SK-N-MC (cell line): ENCODE data around the gene TIMP3.

ENCODE experiments used
- DNase-seq: peaks from one replicate; pipeline ENCODE4 v3.0.0-alpha.2; 2011; ENCODE audit warnings: low read depth, low spot score
- H3K27ac ChIP-seq: fragments of 200-600 bp; sonication (generic); 2 replicates; pipeline ENCODE4 v1.5.1; 2016; ENCODE audit warnings: mixed run types
- H3K36me3 ChIP-seq: fragments of 200-600 bp; sonication (generic); 2 replicates; pipeline ENCODE4 v1.6.1; 2017; ENCODE audit warnings: antibody characterized with exemption, low read length, mixed read lengths; ENCODE audit not compliant: insufficient read depth
- H3K4me3 ChIP-seq: fragments of 200-600 bp; sonication (generic); 2 replicates; pipeline ENCODE4 v1.5.1; 2016
- H3K9ac ChIP-seq: fragments of 200-600 bp; sonication (generic); 2 replicates; pipeline ENCODE4 v1.8.0; 2017; ENCODE audit warnings: mixed run types, mixed read lengths; ENCODE audit not compliant: insufficient read length
- H3K9me3 ChIP-seq: fragments of 200-600 bp; sonication (generic); 2 replicates; pipeline ENCODE4 v1.6.1; 2017; ENCODE audit warnings: low read depth, mild to moderate bottlenecking, antibody characterized with exemption, low read length, moderate library complexity, mixed read lengths
- EZH2 ChIP-seq: fragments of 200-600 bp; sonication (generic); IDR thresholded peaks from one replicate; pipeline ENCODE4 v1.6.1; 2017; ENCODE audit warnings: antibody characterized with exemption
- FOXP2 ChIP-seq: optimal IDR thresholded peaks from 2 replicates; pipeline ENCODE3; 2011; ENCODE audit warnings: mild to moderate bottlenecking, moderate library complexity; ENCODE audit not compliant: insufficient read depth; ENCODE audit errors: extremely low read length, control extremely low read depth
- POLR2AphosphoS5 ChIP-seq: IDR thresholded peaks from 2 replicates; pipeline ENCODE4 v1.6.1; 2012; ENCODE audit warnings: mild to moderate bottlenecking, low read depth, low read length, borderline replicate concordance

TIMP3 gene

DNA sequence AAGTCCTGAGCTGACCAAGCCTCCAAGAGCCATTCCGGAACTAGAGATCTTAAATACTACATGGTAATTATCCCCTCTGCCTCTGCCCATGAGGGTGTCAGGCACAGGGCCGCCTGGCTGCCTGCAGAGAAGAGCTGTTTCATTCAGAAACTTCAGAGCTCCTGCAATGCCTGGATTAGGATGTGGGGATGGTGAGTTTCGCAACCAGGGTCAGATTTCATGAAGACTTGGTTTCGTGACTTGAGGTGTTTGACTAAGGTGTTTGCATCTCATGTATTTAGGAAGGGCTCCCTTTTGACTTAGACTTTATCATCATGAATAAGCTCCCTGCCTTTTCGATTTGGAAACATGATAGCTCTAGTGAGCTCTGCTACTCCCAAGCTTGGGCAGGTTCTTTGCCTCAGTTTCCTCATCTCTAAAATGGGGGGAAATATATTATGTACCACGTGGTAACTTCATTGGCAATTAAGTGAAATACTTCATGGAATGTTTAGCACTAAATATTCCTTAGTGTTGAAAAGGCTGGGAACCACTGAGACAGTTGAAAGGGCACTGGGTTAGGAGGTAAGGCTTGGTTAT lies 9.1 kb downstream of the TIMP3 start:
- TF ChIP-seq EZH2 (no peak), POLR2AphosphoS5 (no peak), FOXP2 (no peak)
- H3K9ac ChIP-seq = no peak overlapping the region
- no peak overlapping the region for H3K27ac ChIP-seq
- DNase-seq = no peak
- H3K4me3 ChIP-seq = no peak overlapping the region
- H3K9me3 ChIP-seq = no peaks in the 10 kb centered on the region
- H3K36me3 ChIP-seq = no peaks in the 10 kb centered on the region

DNA sequence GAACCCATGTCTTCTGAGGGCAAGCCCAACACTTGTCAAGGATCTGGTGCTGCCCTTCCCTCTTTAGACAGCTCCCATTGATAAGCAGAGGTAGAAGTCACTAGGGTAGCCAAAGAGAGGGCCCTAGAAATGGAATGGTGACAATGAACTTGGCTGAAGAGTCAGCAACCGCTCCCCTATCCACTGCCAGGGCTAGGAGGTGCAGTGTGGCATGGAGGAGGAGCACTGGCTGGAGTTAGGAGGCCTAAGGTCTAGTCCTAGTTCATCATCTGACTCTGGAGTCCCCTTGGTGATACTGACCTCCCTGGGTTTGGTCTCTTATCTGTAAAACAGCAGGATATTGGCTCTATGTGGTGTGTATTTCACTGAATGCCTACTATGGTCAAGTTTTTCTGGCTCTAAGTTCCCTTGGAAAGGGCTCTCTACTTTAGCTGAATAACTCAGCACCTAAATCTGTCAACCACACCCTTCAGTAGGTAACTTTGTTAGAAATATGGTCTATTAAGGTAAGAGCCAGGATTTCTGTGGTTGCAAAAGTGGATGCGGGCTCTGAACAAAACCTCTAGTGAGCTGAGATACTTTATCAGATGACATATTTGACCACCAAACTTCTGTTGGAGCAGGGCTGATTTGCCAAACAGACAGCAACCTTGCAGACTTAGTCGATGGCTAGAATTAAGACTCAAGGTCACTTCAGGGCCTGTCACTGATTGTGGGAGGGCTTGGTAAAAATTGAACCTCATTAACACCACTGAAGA lies 10.5 kb downstream of the TIMP3 start:
- TF ChIP-seq FOXP2 = no peak
- no peak for TF ChIP-seq POLR2AphosphoS5
- TF ChIP-seq EZH2 = no peak
- no peak overlapping the region for H3K9ac ChIP-seq
- no peak overlapping the region for H3K4me3 ChIP-seq
- no peak for DNase-seq
- H3K9me3 ChIP-seq = no peaks in the 10 kb centered on the region
- no peak overlapping the region for H3K27ac ChIP-seq
- no peaks in the 10 kb centered on the region for H3K36me3 ChIP-seq

DNA sequence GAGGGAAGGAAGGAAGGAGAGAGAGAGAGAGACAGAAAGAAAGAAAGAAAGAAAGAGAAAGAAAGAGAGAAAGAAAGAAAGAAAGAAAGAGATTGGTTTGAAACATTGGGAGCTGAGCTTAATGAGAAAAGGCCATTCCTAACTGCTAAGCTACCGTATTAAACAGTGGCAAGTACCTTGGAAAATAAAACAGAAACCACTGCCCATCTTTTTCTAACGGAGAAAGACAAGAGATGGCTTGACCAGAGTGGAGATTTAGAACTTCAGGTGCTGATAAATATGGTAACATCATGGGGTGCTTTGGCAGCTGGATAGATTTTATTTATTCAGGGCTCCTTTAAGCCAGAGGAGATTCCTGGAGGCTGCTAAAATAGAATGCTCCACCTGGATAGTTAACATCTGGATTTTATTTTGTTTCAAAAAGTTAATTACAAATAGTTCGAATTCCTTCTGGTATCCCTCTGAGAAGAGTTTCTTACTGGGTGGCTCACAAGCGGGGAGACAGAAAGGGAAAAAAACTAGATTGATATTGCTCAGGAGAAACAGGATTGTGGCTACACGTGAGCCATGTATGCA lies 12.9 kb downstream of the TIMP3 start:
- no peak overlapping the region for H3K4me3 ChIP-seq
- H3K27ac ChIP-seq = no peak overlapping the region
- no peaks in the 10 kb centered on the region for H3K36me3 ChIP-seq
- TF ChIP-seq POLR2AphosphoS5 (no peak), FOXP2 (no peak), EZH2 (no peak)
- no peak for DNase-seq
- no peak overlapping the region for H3K9ac ChIP-seq
- H3K9me3 ChIP-seq = no peaks in the 10 kb centered on the region

DNA sequence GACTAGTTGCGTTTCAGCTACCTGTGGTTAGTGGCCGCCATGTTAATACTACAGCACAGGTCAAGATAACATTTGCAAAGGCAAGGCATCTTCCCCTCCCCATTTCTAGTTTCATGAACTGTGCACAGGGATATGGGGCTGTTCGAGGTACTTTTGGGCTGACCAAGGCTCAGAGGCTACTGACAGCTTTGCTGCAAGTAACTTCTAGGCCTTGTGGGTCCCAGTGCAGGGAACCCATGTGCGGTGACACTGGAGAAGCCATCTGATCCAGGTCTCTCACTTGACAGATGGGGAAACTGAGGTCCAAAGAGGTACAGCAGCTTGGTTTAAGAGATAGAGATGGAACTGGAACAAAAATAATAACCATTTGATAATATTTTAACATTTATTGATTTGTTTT lies 13.6 kb downstream of the TIMP3 start:
- no peak for DNase-seq
- TF ChIP-seq FOXP2 (no peak), EZH2 (no peak), POLR2AphosphoS5 (no peak)

DNA sequence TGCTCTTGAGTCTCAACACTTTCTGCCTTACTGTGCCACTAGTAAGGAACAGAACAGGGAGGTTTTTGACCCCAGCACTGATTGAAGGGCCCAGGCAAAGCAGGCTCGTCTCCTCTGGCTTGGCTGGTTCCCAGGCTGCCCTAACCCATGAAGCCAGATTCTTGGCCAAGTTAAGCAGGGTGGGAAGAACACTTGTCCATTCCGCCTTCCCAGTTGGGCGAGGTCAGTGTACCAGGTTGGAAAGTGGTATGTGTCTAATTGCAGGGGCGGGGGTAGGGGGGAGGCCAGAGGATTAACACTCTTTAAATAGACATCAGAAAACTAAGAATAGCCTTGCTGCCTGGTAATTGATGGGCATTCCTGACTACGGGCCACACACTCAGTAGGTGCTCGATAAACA lies 14.4 kb downstream of the TIMP3 start:
- no peak for DNase-seq
- Histone ChIP-seq H3K27ac (no peak overlapping the region), H3K4me3 (no peak overlapping the region), H3K9ac (no peak overlapping the region), H3K36me3 (no peaks in the 10 kb centered on the region), H3K9me3 (no peaks in the 10 kb centered on the region)
- TF ChIP-seq FOXP2 = no peak

More for the DNA sequence above, 13.6 kb downstream of the TIMP3 start:
- no peak overlapping the region for H3K4me3 ChIP-seq
- H3K36me3 ChIP-seq = no peaks in the 10 kb centered on the region
- no peak overlapping the region for H3K9ac ChIP-seq
- no peak overlapping the region for H3K27ac ChIP-seq
- H3K9me3 ChIP-seq = no peaks in the 10 kb centered on the region

DNA sequence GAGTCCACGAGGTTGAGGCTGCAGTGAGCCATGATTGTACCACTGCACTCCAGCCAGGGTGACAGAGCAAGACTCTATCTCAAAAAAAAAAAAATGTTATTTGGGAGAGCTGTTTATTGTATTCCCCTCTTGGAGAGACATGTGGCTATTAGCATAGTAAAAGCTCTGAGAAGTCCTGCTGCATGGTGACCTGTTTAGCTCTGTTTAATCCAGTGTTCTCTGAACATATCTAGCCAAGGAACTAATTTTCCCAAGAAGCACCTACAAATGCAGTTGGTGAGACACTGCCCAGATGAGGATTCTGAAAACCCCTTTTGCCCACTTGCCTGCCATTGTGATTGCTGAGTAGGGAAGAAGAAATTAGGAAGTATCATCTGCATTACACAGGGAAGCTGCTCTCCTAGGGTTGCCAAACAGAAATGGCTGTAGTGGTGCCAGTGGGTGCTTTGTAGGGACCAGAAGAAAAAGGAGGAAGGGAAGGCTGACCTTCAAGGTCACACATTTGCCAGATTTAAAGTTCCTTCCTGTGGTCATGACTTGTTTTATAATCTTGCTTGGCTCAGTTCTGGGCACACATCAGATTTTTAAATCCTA lies 15.7 kb downstream of the TIMP3 start:
- TF ChIP-seq POLR2AphosphoS5 (no peak), FOXP2 (no peak), EZH2 (no peak)
- H3K9me3 ChIP-seq = no peaks in the 10 kb centered on the region

DNA sequence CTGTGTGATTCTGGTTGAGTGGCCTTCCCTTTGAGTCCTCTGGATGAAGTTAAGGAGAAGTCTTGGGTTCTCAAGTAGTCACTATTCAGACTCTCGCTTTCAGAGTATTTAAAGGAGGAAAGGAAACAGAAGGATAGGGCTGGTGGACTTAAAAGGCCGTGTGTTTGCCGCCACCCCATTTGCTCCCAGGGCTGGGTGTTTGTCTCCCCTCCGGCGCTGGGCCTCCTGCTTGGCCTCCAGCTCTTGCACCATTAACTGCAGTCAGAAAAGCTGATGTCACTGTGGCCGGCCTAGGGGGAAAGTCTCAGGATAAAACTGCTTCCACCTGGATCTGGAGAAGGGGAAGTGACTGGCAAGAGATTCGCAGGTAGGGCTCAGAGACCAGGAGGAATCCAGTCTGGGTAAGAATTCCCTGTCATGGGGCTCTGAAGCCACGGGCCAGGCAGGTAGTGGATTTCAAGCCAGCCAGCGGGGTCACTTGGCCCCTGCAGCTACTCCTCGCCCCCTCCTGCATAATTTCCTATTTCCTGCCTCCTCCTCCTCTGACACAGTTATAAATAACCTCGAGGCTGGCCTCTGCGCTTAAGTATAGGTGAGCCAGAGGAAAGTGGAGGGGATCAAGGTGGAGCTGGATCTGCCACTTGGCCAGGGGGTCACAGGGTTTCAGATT lies 17.1 kb downstream of the TIMP3 start:
- Histone ChIP-seq H3K9me3 (no peaks in the 10 kb centered on the region), H3K27ac (no peak overlapping the region), H3K36me3 (no peaks in the 10 kb centered on the region), H3K4me3 (no peak overlapping the region), H3K9ac (no peak overlapping the region)
- no peak for DNase-seq
- no peak for TF ChIP-seq POLR2AphosphoS5
- no peak for TF ChIP-seq FOXP2
- no peak for TF ChIP-seq EZH2

More for the DNA sequence above, 15.7 kb downstream of the TIMP3 start:
- Histone ChIP-seq H3K4me3 (no peak overlapping the region), H3K36me3 (no peaks in the 10 kb centered on the region), H3K27ac (no peak overlapping the region), H3K9ac (no peak overlapping the region)
- no peak for DNase-seq

DNA sequence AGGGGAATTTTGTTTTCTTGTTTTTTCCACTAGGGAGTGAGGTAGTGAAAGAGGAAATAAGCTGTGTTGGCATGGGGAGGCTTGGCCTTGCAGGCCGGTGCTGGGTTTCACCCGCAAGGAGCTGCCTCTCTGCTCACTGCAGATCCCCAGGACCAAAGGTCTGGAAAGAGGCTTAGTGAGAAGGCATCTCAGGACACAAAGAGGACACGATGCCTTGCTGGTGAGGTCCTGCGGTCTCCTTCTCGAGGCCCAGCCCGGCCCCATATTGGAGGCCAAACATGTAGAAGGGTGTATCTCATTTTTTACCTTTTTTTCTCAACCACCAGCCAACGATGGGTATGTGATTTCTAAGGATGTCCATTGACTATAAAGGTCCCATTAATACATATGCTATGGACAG lies 17.6 kb downstream of the TIMP3 start:
- Histone ChIP-seq H3K9me3 (no peaks in the 10 kb centered on the region), H3K27ac (no peak overlapping the region)

More for the DNA sequence above, 17.6 kb downstream of the TIMP3 start:
- TF ChIP-seq POLR2AphosphoS5 (no peak), EZH2 (no peak), FOXP2 (no peak)
- Histone ChIP-seq H3K36me3 (no peaks in the 10 kb centered on the region), H3K9ac (no peak overlapping the region), H3K4me3 (no peak overlapping the region)
- no peak for DNase-seq
